ENCODE measurements around the gene INHBA. TPM values are rescaled to one million over a fixed set of nuclear protein-coding genes. Genes with fewer than 3 reads are reported as not detected.

INHBA gene
- total RNA-seq, 4 donors from 2014 or later = 0.05 to 0.62 (median 0.41) TPM

- intact Hi-C loops (cut with DNase I; ENCODE audit: low total_unique reads) (no loop called here), in situ Hi-C loops (cut with MboI; ENCODE audit: low sequenced_read_pairs in 4 of 4) (no loop called here)
- no peak for TF ChIP-seq POLR2A (IDR thresholded peaks at IDR 0.05)
- no peak for TF ChIP-seq CTCF (IDR thresholded peaks at IDR 0.05 in 4 of 5, conservative IDR thresholded peaks at IDR 0.05 in 1 of 5)
- peaks cover 1 to 2% of the 10 kb centered on the region in 2 donors for H3K4me1 ChIP-seq
- no peak overlapping the region for H3K4me3 ChIP-seq
- H3K27me3 ChIP-seq = peaks cover 0 to 5% (median 0%) of the 10 kb centered on the region in 3 donors
- ATAC-seq (no peak), DNase-seq (no peak)
- H3K27ac ChIP-seq = no peak overlapping the region
- H3K9me3 ChIP-seq = no peaks in the 10 kb centered on the region
- no peaks in the 10 kb centered on the region for H3K36me3 ChIP-seq
Measured at GRCh38 chr7:41710838-41711237, 7.9 kb upstream of the INHBA start.

- no peak overlapping the region for H3K4me3 ChIP-seq
- H3K9me3 ChIP-seq = no peaks in the 10 kb centered on the region
- peaks cover 0 to 5% (median 3%) of the 10 kb centered on the region in 3 donors for H3K27me3 ChIP-seq
- no peak overlapping the region for H3K27ac ChIP-seq
- no peak for TF ChIP-seq POLR2A (IDR thresholded peaks at IDR 0.05)
- TF ChIP-seq CTCF (IDR thresholded peaks at IDR 0.05 in 4 of 5, conservative IDR thresholded peaks at IDR 0.05 in 1 of 5) = no peak
- in situ Hi-C loops (cut with MboI; ENCODE audit: low sequenced_read_pairs in 4 of 4) = no loop called here
- H3K36me3 ChIP-seq = no peaks in the 10 kb centered on the region
- ATAC-seq = no peak
- H3K4me1 ChIP-seq = peaks cover 5 to 12% of the 10 kb centered on the region in 2 donors
- DNase-seq = no peak
- intact Hi-C loops (cut with DNase I; ENCODE audit: low total_unique reads) = no loop called here
Measured at GRCh38 chr7:41709621-41710020, 6.7 kb upstream of the INHBA start.

GRCh38 chr7:41708581-41709358 lies 5.9 kb upstream of the INHBA start:
- no peak for TF ChIP-seq POLR2A (IDR thresholded peaks at IDR 0.05)
- TF ChIP-seq CTCF (IDR thresholded peaks at IDR 0.05 in 4 of 5, conservative IDR thresholded peaks at IDR 0.05 in 1 of 5) = no peak
- H3K27ac ChIP-seq = no peak overlapping the region
- H3K36me3 ChIP-seq = no peaks in the 10 kb centered on the region
- no peak for DNase-seq
- peaks cover 0 to 3% (median 3%) of the 10 kb centered on the region in 3 donors for H3K27me3 ChIP-seq
- in situ Hi-C loops (cut with MboI; ENCODE audit: low sequenced_read_pairs in 4 of 4) (no loop called here), intact Hi-C loops (cut with DNase I; ENCODE audit: low total_unique reads) (no loop called here)
- H3K4me1 ChIP-seq = peaks cover 5 to 12% of the 10 kb centered on the region in 2 donors
- H3K4me3 ChIP-seq = no peak overlapping the region
- H3K9me3 ChIP-seq = no peaks in the 10 kb centered on the region
- no peak for ATAC-seq

- TF ChIP-seq CTCF (IDR thresholded peaks at IDR 0.05 in 4 of 5, conservative IDR thresholded peaks at IDR 0.05 in 1 of 5) = no peak
- TF ChIP-seq POLR2A (IDR thresholded peaks at IDR 0.05) = no peak
- Histone ChIP-seq H3K9me3 (no peaks in the 10 kb centered on the region), H3K36me3 (no peaks in the 10 kb centered on the region), H3K4me1 (peaks cover 5 to 12% of the 10 kb centered on the region in 2 donors), H3K4me3 (no peak overlapping the region), H3K27me3 (peaks cover 3 to 7% (median 3%) of the 10 kb centered on the region in 3 donors), H3K27ac (no peak overlapping the region)
- ATAC-seq = no peak
- in situ Hi-C loops (cut with MboI; ENCODE audit: low sequenced_read_pairs in 4 of 4) (no loop called here), intact Hi-C loops (cut with DNase I; ENCODE audit: low total_unique reads) (no loop called here)
- no peak for DNase-seq
Measured at GRCh38 chr7:41706228-41706930, 3.5 kb upstream of the INHBA start.
